CD4-positive, alpha-beta T cell treated with Interleukin-6 for 4 hours (primary cell): ENCODE measurements around the gene OTUD4.
A peak's percentile ranks its signal among the peaks of the same experiment; 100 is the strongest.
"Not testable (repeated sequence)": the region's sequence is repeated elsewhere in the genome, so short reads cannot be mapped to it uniquely, and the experiment has no call there.

Experiments
- DNase-seq: peaks from one replicate; pipeline ENCODE4 v3.0.0-alpha.2; 2020; ENCODE audit warnings: mixed read lengths

The OTUD4 gene, protein sequence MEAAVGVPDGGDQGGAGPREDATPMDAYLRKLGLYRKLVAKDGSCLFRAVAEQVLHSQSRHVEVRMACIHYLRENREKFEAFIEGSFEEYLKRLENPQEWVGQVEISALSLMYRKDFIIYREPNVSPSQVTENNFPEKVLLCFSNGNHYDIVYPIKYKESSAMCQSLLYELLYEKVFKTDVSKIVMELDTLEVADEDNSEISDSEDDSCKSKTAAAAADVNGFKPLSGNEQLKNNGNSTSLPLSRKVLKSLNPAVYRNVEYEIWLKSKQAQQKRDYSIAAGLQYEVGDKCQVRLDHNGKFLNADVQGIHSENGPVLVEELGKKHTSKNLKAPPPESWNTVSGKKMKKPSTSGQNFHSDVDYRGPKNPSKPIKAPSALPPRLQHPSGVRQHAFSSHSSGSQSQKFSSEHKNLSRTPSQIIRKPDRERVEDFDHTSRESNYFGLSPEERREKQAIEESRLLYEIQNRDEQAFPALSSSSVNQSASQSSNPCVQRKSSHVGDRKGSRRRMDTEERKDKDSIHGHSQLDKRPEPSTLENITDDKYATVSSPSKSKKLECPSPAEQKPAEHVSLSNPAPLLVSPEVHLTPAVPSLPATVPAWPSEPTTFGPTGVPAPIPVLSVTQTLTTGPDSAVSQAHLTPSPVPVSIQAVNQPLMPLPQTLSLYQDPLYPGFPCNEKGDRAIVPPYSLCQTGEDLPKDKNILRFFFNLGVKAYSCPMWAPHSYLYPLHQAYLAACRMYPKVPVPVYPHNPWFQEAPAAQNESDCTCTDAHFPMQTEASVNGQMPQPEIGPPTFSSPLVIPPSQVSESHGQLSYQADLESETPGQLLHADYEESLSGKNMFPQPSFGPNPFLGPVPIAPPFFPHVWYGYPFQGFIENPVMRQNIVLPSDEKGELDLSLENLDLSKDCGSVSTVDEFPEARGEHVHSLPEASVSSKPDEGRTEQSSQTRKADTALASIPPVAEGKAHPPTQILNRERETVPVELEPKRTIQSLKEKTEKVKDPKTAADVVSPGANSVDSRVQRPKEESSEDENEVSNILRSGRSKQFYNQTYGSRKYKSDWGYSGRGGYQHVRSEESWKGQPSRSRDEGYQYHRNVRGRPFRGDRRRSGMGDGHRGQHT

DNA sequence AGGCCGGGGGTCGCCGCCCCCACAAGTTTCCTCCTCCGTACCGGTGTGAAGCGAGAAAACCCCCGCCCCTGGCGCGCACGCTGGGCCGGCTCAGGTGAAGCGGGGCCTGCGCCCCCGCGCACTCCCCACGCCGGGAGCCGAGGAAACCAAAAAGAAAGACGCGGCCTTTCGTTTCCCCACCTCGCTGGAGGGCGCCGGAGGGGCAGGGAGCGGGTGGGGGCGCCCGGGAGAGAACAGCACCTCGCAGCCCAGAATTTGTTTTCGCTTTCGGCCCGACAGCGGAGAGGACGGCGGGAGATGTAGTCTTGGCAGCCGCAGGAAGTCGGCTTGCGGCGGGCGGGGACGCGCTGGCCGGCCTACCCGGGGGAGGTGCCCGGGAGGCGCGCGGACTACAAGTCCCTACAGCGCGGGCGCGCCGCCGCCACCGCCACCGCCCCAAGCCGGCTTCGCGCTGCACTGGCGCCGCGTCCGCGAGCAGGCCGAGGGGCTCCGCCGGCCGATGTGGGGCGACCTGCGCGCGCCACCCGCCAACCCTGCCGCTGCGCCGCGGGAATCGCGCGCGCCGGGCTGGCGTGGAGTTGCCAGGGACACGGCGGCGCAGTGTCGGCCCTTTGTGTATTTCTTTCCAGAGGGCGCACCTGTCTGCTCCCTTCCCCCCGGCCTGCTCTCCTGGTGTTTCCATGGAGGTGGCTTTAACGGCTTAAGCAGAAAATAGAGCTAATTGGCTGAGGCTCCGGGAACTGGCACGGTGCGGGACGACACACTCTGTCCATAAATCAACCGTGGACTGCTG, at the start of gene OTUD4:
Gene OTUD4 (minus strand): TSS at position 292 of the 793 bp plus-strand sequence. CDS start 616 bp downstream, outside the sequence.
- DNase-seq: peak; percentile 96

DNA sequence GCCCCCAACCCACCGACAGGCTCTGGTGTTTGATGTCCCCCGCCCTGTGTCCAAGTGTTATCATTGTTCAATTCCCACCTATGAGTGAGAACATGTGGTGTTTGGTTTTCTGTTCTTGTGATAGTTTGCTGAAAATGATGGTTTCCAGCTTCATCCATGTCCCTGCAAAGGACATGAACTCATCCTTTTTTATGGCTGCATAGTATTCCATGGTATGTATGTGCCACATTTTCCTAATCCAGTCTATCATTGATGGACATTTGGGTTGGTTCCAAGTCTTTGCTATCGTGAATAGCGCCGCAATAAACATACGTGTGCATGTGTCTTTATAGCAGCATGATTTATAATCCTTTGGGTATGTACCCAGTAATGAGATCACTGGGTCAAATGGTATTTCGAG, 42.8 kb upstream of the OTUD4 start:
- not testable (repeated sequence) for DNase-seq

DNA sequence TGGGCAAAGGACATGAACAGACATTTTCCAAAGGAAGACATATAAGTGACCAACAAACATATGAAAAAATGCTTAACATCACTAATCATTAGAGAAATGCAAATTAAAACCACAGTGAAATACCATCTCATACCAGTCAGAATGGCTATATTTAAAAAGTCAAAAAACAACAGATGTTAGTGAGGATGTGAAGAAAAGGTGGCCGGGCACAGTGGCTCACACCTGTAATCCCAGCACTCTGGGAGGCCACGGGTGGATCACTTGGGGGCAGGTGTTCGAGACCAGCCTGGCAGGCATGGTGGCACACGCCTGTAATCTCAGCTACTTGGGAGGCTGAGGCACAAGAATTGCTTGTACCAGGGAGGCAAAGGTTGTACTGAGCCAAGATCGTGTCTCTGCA, 41.1 kb upstream of the OTUD4 start:
- DNase-seq: not testable (repeated sequence)

DNA sequence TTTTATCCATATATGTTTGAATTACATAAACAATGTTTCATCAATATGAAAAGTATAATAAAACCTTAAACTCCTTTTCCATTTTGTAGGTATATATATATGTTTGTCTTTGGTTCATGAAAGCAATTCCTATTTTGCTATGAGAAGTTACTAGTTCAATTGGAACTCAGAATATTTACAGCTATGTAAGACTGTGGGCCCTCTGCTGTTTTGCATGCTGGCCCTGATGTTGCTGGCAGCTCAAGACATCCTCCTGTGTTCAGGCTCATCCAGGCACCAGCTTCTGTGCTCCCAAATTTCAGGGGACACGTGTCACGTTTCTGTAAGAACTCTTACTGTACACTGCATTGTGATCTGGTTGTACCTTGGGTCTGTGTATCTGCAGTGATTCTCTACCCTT, 38.7 kb upstream of the OTUD4 start:
- no peak for DNase-seq

DNA sequence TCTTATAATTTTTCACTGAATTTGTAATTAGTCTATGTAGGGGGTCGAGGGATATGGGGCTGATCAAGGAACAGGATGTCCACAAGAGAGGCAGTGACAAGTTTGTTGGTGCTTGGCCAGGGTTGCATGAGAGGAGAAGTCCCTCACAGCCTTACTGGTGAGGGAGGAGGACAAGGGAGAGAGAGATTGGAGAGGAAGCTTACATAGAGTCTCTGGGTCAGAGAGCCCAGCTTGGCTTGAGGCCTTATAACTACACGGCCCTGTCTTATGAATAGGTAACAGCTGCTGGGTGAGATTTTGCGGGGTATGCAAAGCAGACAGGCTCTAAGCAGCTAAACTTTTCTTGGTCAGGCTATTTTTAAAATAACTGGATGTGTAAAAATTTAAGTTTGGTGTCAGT, 37.9 kb upstream of the OTUD4 start:
- no peak for DNase-seq

DNA sequence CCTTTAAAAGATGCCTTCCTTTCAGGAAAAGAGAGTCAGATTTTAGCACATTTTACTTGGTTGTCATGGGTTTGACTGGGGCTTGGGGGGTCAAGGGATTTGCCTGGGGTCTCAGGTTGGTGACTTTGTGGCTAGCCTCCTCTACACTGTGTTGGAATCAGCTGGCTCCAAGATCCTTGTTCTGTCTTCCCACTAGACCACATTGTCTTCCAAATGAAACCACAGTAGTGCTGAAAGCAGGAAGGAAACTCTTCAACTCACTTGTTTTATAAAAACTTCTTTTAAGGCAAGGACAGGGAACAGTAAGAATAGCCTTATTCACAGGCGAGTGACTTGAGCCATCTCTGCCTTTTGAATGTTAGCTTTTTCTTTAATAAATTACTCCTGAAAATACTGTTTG, 37.0 kb upstream of the OTUD4 start:
- no peak for DNase-seq

DNA sequence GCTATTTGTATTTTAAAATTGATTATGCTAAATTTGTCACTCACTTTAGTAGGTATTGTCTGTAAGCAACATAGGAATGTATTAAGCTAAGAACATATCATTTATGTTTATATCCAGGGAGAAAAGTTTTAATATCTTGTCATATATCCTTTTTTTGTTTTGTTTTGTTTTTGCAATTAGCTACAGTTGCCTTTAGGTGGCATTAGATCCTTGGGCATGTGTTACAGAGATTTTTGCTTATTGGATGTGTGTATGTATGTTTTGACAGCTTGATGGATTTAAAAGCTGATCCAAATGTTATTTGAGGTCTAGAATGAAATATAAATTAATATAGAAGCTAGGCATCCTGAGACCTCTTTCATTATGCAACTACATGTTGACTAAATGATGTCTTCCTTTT, 36.1 kb upstream of the OTUD4 start:
- no peak for DNase-seq

DNA sequence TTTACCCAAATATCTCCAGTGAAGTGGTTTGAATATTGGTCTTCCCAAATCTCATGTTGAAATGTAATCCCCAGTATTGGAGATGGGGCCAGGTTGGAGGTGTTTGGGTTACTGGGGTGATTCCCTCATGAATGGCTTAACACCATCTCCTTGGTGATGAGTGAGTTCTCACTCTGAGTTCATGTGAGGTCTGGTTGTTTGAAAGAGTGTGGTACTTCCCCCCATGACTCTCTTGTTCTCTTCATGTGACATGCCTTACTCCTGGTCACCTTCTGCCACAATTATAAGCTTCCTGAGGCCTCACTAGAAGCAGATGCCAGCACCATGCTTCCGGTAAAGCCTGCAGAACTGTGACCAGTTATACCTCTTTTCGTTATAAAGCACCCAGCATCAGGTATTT, 32.9 kb upstream of the OTUD4 start:
- no peak for DNase-seq

DNA sequence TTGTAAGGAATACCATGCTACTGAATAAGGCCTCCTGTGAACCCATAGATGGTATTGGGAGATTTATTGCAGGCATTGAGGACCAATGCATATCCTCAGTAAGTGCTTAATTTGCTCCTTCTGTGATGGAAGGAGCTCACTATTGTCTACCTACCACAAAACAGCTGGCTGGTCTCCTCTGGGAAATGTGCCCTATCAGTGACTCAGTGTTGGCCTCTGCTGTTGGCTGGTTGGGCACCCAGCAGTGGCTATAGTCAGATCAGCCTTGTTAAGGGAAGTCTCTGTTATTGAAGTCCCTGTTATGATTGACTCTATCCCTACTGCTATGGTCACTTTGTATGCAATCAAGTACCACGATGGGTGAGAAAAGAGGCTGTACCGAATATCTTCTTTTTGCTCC, 27.5 kb upstream of the OTUD4 start:
- DNase-seq: no peak

DNA sequence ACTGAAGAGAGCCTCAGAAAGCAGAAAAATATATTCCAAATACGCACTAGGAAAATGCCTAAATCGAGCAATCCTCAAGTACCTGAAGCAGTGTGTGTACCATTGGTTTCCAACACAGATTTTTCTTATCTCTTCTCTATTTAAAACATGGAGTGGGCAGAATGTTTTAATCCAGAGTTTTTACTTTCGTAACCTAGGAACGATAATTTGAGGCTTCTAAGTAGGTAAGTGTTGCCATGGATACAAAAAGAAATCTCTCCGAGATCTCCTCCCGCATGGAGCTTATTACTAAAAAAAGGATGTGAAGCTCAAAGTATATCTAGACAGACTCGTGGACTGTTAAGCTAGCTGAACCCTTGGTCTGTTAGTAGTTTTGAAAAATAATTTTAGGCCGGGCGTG, 23.0 kb upstream of the OTUD4 start:
- no peak for DNase-seq

DNA sequence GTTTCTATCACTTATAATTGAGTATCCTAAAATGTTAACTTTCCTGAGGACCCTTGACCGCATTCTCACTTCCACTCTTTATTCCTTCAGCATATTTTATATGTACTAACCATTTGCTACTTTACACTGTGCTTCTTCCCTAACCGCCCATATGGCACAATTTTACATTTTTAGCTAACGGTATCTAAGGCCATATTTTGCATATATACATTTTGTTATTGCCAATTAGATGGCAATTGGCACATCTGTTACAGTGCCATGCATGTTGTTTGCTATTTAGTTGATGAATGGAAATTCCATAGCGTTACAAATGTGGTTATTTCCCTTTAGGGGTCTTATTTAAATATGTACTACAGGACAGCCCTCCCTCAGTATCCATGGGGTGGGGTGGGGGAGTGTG, 20.0 kb upstream of the OTUD4 start:
- DNase-seq: no peak

DNA sequence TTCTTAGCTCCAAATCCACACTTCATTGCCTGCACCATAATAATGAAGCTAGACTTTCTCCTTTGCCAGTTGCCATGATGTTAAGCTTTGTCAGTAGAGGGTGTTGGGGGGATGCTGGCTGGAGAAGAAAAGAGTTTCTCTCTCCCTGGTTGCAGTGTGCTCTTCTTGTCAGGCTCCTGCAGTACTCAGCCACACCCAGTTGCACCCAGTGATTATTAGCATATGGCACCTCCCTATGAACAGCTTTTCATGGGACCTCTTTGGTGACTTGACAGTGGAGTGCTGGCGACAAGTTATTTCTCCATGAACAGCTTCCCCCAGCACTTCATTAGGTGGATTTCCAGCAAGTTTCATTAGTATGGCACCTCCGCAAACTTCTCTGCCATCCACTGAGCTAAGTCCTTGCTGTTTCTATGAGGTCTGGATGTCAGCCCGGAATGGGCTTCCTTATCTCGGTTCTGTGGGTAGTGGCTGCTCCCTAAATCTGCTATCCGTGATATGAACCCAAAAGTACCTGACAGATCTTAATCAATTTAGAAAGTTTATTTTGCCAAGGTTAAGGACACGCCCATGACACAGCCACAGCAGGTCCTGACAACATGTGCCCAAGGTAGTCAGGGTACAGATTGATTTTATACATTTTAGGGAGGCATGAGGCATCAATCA, 18.8 kb upstream of the OTUD4 start:
- no peak for DNase-seq

DNA sequence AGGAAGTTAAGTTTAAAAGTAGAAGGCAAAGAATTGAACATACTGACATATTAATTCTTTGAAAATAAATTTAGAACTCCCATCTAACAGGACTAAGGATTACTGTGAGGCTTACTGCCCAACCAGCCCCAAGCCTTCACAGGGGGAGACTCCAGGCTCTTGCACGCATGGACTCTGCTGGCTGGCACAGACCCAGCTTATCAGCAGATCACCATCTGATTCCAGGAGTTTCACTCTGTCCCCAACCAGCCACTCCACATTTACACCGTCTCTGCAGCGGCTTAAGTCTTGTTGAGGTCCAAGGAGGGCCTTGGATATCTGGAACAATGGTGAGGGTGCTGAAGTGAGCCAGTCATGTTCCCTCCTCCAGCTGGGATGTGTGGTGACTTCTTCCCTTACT, 16.4 kb upstream of the OTUD4 start:
- no peak for DNase-seq

DNA sequence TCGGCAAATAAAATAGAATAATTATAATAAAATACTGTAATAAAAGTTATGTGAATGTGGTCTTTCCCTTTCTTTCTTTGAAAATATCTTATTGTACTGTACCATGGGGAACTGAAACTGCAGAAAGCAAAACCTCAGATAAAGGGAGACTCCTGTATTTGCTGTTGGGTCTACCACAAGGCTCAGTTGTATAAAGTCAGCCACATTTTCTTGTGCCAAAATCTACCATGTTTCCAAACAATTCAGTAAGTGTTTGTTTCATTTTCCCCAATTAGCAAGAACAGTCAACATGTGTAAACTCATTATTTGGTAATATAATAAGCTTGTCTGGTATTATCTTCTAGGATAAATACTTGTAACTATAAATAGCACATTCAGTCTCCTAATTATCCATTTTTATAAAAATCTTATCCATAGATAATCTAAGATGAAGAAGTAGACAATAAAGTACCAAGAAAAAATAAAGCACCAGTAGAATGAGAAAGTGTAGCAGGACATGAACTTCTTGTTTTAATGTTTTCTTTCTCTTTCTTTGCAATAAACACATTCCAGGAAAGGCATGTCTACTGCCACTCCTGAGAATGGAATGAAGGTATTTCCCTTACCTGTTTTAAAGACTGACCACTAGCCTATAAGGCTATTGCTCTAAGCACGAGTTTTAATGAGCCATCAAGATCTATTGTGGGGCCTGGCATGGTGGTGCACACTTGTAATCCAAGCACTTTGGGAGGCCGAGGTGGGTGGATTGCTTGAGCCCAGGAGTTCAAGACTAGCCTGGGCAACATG, 15.0 kb upstream of the OTUD4 start:
- DNase-seq: no peak

DNA sequence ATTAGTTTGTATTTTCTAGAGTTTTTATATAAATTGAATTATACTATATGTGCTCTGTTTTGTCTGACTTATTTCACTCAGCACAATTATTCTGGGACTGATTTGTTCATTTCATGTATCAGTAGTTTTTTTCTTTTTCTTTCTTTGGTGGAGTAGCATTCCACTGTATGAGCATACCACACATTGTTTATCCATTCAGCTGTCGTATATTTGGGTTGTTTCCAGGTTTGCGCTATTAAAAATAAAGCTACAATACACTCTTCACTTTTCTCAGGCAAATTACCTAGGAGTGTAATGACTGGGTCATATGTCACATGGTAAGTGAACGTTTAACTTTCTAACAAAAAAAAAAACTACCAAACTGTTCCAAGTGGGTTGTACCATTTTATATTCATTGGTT, 9.6 kb upstream of the OTUD4 start:
- no peak for DNase-seq

DNA sequence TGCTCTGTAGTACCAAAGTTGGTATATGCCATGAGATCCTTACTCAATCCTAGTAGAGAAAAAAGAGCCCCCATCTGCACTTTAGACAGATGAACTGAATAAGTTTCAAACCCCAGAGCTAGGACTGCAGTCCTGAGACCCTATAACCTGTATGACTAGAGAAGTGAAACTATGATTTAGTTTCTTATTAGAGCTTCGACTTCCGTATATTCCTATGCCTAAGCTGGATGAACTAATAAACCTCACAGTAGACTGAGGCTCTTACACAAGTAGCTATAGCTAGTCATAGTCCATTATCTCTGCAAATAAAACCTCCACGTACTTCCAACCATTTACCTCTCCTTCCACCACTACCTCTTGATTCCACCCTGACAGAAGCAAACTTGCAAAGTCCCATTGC, 6.3 kb upstream of the OTUD4 start:
- no peak for DNase-seq

DNA sequence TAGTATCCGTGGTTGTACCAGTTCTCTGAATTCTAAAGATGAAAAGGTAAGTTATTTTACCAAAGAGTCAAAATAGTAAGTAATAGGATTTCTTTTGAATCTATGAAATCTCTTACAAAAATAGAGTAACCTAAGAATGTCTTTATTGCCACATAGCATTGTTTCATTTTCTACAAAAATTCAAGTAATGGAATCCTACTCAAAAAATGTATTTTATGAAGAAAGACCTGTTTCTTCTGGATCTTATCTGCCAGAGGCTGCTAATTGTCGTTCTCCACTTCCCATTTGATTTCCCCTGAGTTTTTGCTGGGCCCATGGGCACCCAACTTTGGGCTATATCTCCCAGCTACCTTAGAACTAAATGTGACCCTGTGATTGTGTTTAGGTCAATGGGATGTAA, 3.2 kb upstream of the OTUD4 start:
- DNase-seq: no peak

DNA sequence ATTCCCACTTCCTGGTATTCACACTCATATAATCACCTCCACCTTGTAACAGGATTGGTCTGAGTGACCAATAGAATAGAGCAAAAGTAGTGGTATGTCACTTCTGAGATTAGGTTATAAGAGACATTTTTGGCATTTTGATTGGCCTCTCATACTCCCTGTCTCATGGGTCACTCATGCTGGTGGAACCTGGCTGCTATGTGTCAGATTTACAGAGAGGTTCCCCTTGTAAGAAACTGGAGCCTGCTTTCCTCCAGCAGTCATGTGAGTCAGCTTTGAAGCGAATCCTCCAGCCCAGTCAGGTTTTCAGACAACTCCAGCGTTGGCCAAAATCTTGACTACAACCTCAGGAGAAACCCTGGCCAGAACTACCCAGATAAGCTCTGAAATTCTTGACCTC, 2.6 kb upstream of the OTUD4 start:
- DNase-seq: no peak

DNA sequence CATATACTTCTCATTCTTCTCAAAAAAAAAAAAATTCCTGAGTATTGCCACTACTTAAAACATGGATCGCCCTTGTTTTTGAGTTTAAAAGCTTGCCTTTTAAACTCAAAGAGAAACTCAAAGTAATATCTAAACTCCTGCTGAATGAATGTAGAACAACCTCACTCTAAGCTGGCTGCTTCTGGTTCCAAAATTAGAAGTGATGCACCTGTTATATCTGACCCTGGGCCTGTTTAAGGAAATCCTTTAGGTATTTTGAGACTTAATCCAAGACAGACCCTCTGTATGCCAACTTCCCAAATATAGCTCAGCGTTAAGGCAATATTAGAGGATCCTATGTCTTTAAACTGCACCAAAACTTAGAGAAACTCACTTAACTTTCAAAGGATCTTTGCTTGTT, 1.8 kb upstream of the OTUD4 start:
- DNase-seq: no peak

DNA sequence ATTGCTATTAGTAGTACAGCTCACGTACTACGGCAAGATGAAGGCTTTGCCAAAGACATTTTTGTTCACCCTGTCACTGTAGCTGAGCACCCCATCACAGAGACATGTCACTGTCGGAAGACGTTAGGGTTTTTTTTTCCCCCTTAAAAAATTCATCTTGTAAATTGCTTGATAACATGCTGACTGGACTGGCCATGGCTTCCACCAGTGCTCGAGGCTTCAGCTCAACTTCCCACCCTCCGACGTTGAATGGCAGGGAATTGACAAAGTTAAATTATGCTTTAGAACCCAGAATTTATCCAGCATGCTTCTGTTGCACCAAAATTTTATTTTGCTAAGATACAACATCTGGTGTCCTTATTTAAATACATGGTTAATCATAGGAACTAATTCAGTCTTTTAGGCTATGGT, 707 bp upstream of the OTUD4 start:
- no peak for DNase-seq

DNA sequence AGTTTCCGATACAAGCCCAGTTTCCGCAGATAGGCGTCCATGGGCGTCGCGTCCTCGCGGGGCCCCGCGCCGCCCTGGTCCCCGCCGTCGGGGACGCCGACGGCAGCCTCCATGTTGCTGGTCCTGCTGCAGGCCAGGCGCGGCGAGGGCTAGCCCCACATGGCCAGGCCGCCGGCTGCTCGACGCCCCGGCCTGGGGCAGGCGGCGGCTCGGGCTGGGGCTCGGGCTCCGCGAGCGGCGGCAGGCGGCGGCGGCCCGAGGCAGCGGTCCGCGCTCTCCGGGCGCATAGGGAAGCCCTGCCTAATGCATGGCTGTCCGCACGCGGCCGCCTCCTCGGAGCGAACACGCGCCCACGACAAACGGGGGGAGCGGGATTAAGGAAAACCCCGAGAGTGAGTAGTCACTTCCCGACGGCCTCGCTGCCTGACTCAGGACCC, 510 bp downstream of the OTUD4 start:
- not testable (repeated sequence) for DNase-seq
